Activated CD4-positive, CD25-positive, alpha-beta regulatory T cell treated with anti-CD3 and anti-CD28 coated beads, Interleukin-2, amount 50 U/mL, for 16 hours (primary cell): ENCODE data around the gene OR2AK2.
A peak's percentile ranks its signal among the peaks of the same experiment; 100 is the strongest.

Experiments
- DNase-seq: peaks from one replicate; pipeline ENCODE4 v3.0.0-alpha.2; 2020; ENCODE audit warnings: low read depth, low spot score

OR2AK2 gene, protein sequence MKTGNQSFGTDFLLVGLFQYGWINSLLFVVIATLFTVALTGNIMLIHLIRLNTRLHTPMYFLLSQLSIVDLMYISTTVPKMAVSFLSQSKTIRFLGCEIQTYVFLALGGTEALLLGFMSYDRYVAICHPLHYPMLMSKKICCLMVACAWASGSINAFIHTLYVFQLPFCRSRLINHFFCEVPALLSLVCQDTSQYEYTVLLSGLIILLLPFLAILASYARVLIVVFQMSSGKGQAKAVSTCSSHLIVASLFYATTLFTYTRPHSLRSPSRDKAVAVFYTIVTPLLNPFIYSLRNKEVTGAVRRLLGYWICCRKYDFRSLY

DNA sequence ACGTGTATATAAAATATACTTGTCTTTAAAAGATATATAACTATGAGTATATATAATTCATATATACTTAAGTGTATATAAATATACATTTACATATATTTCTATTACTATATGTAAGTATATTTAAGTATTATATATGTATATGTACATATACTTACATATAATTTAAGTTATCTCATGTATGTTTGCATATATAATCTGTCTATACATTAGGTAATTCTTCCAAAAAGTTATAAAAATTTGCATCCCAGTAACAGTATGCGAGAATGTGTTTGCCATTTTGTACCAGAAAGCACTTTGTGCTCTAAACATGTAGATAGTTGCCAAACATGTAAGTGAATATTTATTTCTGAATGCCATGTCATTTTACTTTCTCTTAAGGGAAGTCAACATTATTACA is at the start of gene OR2AK2:
Gene OR2AK2 (plus strand): TSS at position 301 of the 400 bp plus-strand sequence. CDS start 144 bp downstream, outside the sequence.
- DNase-seq = no peak

DNA sequence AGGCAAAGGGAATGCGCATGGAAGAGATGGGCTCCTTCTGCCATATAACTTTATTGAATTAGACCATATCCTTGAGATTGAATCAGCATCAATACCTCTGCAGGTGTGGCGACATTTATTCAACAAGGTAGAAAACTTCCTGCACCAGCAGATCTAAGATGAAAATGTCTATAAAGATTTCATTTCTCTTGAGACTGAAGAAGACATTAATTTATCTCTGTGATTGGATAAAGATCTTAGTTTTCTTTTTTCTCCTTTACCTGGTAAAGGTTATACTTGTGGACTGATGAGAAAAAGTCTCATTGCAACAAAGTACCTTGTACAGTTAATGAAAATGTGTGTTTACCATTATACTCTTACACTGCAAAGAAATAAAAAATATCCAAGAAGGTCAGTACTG is 45.1 kb upstream of the OR2AK2 start, which contains the start of gene OR2T8:
Gene OR2T8 (plus strand): TSS at position 301 of the 400 bp plus-strand sequence. CDS start 766 bp downstream, outside the sequence.
- no peak for DNase-seq

DNA sequence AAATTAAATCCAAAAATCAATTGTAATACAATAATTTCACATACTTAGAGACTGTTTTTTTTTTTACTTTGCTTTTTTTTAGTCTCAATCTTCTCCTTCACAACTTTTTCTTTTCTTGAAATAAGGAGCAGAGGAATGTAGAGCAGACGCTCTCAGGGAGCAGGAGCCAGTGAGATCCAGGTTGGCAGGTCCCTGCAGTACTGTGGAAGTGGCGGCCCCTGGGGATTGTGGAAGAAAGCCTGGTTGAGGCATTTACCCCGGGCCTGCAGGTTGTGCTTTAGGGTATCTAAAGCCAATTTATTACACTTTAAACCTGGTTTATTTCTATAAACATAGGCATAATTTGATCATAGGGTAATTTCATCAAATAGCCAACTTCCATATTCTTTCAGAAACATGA is 41.1 kb upstream of the OR2AK2 start:
- DNase-seq = no peak

DNA sequence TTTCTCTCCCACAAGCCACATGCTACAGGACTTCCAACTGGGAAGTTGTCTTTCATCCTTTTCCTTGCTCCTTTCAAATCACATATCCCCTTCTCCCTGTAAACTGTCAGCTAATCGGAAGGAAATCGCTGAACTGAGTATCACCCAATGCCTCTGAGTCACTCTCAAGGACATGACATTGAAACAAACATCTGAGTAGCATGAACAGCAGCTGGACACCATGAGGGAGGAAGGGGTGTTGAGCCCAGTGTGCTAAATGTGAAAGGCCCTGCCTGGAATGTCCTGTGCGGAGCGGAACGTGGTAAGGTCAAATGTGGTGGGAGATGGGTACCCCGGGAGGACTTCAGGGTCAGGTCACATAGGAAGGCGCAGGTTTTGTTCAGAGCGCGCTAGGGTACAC is 40.2 kb upstream of the OR2AK2 start, which contains the start of gene OR2AJ1:
Gene OR2AJ1 (plus strand): TSS at position 22 of the 400 bp plus-strand sequence. CDS start 8,880 bp downstream, outside the sequence.
- no peak for DNase-seq

DNA sequence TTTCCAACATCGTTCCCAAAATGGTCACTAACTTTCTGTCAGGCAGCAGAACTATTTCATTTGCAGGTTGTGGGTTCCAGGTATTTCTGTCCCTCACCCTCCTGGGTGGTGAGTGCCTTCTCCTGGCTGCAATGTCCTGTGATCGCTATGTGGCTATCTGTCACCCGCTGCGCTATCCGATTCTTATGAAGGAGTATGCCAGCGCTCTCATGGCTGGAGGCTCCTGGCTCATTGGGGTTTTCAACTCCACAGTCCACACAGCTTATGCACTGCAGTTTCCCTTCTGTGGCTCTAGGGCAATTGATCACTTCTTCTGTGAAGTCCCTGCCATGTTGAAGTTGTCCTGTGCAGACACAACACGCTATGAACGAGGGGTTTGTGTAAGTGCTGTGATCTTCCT is 31.0 kb upstream of the OR2AK2 start:
- no peak for DNase-seq

DNA sequence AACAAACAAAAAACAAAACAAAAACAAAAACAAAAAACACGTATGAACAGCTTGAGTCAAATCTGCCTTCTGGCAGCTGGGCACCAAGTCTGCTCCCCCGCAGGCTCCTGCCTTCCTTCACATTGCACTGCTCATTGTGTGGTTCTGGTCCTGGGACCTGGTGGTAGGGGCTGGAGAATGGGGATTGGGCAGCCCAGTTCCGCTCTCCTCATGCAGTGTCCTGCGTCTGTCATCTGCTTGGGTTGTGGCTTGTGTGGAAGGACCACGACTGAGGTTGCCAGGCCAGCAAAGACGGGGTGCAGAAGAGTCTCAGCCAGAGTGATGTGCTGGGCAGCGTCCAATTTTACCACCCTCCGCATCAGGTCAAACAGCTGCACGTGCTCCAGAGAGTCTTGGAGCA is 29.3 kb upstream of the OR2AK2 start:
- DNase-seq = no peak

DNA sequence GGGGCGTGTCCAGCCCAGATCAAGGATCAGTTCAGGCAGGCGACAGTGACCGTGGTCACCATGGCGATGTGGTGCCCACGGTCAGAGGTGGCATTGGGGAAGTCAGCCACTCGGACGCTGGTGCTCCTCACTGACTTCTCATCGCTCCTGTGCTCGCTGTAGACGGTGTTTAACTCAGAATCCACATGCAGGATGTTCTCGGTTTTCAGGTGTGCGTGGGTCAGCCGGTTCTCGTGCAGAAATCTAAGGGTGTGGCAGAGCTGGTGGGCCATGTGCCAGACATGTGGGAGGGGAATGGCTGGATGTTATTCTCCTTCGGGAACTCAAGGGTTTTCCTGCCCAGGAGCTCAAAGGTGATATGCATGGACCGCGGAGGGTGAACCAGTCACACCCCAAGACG is 28.6 kb upstream of the OR2AK2 start:
- no peak for DNase-seq

DNA sequence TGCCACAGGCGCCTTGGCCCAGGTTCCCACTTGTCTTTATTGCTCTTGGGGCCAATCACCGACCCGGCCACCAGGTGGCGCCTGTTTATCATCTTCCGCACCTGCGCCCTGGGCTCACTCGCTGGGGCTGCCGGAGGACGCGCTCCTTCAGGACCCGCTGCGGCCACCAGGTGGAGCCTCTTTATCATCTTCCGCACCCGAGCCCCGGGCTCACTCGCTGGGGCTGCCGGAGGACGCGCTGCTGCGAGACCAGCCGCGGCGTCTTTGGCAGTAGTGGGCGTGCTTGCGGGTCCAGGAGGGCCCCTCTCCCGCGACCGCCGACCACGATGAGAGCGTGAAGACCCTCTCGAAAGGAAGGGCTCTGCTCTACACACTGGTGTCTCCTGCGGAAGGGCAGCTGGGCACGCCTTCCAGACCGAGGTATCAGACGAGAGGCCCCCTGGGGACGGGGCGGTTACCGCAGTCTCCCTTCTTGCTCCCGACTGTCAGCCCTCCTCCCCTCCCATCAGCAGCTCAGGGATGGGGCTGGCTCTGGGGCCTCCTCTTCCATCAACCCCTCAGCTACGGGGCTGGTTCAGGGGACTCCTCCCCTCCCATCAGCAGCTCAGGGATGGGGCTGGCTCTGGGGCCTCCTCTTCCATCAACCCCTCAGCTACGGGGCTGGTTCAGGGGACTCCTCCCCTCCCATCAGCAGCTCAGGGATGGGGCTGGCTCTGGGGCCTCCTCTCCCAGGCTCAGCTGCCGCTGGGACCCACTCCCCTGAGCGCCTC is 27.9 kb upstream of the OR2AK2 start:
- DNase-seq = peak; percentile 56

DNA sequence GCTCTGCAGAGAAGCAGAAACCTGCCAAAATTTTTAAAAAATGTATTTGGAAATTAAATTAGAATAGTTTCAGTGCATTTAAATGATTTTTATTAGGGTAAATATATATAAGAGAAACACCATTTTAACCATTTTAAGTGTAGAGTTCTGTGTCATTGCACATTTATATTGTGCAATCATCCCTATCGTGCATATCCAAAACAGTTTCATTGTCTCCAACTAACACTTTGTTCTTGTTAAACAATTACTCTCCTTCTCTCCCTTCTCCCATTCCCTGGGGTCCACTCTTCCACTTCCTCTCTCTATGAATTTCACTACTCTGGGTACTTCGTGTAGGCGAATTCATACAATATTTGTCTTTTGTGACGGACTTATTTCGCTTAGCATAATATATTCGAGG is 22.4 kb upstream of the OR2AK2 start:
- no peak for DNase-seq

DNA sequence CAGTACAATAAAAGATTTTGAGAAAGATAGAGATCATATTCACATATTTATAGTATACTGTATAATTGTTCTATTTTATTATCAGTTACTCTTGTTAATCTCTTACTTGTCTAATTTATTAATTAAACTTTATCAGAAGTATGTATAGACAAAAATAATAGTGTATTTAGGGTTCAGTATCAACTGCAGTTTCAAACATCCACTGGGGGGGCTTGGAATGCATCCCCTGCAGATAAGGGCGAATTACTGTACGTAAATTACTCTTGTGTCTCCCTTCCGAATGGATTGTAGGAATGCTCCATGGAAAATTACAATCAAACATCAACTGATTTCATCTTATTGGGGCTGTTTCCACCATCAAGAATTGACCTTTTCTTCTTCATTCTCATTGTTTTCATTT is 16.5 kb upstream of the OR2AK2 start, which contains the start of gene OR2L8:
Gene OR2L8 (plus strand): TSS at position 301 of the 400 bp plus-strand sequence. CDS start 0 bp downstream, at position 301.
- no peak for DNase-seq

DNA sequence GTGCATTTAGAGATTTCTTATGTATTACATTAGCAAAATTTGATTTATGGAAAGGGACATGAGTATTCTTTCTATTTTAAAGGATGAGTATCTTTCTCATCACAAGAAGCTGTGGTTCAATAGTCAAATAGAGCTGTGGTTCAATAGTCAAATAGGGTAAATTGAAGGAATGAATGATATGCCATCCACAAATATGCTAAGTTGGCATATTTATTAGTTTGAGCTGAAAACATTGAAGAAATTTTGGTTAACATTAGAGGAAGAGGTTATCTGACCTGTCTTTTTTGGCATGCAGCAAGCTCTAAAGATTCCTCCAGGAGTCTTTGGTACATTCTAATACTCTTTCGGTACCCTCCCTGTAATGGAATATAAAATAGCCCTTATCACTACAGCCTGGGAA is 11.6 kb upstream of the OR2AK2 start:
- no peak for DNase-seq

DNA sequence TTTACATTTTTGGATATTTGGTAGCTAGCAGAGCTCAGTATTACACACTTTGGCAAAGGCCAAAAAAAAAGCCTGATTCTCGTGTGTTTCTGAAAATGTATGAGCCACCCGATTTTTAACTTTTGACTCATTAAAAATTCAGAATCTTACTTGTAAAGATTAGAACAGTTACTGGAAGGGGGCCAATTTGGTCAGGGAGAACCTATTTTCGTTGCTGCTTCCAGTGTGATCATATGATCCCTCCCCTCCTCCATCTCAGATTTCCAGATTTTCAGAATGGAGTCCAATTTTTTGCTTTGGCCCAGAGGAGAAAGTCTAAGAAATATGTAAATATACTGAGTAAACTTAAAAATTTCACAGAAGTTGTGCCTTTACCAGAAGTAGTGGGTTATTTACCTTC is 3.2 kb upstream of the OR2AK2 start:
- DNase-seq = no peak

DNA sequence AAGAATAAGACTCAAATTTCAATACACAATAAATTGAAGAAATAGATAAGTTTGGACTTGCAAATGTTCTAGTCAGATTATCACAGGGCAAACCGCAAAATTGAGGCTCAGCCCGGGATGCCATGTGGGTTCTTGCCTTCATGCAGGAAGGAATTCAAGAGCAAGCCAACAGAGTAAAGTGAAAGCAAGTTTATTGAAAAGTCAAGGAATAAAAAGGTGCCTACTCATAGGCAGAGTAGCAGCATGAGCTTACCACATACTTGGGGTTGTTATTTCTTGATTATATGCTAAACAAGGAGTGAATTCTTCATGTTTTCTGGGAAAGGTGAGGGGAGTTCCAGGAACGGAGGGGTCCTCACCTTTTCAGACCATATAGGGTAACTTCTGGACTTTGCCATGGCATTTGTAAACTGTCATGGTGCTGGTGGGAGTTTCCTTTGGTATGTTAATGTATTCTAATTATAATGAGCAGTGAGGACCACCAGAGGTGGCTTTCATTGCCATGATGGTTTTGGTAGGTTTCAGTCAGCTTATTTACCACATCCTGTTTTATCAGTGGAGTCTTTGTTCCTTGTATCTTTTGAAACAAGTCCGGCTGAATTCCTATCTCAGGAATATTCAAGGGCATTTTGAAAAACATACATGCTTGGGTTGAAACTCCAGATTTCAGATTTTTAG is 2.0 kb upstream of the OR2AK2 start:
- no peak for DNase-seq

DNA sequence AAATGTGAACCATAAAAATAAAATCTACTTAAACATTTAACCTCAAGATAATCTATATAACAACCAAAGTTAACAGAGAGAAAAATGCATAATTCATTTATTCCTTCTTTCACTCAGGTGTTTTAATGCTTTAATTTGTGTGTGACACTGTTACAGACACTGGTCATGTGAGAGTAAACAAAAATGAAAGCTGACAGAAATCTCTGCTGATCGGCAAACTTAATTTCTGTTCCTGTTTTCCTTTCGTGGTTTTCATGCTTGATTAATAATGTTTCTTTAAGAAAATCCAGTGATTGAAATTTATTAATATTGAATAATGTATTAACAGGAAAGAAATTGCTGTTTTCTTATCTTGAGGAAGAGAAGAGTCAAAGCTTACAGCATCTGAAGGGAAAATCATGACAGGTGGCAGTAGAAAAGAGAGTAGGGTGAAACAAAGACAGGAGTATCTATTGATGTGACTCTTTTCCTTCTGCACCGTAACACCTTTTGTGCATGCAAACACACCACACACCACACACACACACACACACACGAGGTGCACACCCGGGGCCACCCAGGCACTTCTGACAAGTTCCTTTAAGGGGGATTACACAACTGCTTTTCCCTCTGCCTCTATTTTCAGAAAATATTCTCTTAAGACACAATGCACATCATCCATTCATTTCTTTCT is 1.6 kb downstream of the OR2AK2 start:
- no peak for DNase-seq

DNA sequence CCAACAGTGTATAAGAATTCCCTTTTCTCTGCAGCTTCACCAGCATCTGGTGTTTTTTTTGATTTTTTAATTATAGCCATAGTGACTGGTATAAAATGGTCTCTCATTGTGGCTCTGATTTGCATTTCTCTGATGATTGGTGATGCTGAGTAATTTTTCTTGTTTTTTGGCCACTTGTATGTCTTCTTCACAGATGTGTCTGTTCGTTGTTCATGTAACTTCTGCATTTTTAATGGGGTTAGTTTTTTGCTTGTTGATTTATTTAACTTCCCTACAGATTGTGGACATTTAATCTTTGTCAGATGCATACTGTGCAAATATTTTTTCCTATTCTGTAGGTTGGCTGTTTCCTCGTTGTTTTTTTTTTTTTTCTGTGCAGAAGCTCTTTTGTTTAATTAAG is 28.0 kb downstream of the OR2AK2 start:
- no peak for DNase-seq

DNA sequence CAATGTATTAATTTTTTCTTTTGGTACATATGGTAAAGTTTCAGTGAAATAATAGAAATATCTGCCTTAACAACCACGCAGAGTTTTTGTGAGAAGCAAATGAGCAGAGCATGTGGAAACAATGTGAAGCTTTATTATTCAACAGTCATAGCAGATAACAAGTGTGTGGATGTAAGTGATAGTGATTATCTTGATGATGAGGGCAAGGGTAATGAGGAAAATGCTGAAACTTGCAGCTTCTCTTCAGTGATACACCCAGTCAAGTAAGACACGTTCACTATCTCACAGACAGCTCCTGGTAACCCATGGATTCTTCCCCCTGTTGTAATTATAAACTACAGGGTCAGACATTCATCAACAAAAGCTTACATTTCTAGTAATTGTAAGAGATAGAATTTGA is 33.8 kb downstream of the OR2AK2 start:
- DNase-seq = no peak

DNA sequence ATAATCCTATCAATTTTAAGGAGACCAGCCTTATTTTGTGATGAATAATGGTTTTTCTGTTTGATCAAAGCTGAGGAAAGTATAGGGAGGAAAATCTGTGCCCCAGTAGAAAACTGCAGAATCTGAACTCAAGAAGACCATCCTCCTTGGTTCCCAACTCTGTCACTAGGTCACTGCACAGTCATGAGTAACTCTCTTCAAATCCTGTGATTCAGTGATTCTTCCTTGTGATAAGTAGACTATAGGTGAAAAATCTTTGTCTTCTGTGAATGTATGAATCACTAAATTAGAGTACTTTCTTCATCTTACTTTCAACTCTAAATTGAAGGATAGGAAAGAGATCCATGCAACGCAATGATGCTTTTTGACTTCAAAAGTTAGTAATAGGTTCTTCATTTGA is 35.1 kb downstream of the OR2AK2 start:
- no peak for DNase-seq

DNA sequence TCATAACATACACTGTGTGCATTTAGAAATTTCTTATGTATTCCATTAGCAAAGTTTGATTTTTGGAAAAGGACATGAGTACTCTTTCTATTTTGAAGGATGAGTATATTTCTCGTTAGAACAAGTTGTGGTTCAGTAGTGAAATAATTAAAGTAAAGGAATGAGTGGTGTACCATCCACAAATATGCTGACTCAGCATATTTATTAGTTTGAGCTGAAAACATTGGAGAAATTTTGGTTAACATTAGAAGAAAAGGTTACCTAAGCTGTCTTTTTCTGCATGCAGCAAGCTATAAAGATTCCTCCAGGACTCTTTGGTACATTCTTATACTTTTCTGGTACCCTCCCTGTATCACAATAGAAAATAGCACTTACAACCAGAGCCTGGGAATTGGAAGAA is 42.7 kb downstream of the OR2AK2 start:
- DNase-seq = no peak

DNA sequence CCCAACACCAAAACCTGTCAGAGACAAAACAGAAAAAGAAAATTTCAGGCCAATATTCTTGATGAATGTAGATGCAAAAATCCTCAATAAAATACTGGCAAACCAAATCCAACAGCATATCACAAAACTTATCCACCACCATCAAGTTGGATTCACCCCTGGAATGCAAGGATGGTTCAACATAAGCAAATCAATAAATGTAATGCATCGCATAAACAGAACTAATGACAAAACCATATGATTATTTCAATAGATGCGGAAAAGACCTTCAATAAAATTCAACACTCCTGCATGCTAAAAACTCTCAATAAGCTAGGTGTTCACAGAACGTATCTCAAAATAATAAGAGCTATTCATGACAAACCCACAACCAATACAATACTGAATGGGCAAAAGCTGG is 44.6 kb downstream of the OR2AK2 start:
- no peak for DNase-seq

DNA sequence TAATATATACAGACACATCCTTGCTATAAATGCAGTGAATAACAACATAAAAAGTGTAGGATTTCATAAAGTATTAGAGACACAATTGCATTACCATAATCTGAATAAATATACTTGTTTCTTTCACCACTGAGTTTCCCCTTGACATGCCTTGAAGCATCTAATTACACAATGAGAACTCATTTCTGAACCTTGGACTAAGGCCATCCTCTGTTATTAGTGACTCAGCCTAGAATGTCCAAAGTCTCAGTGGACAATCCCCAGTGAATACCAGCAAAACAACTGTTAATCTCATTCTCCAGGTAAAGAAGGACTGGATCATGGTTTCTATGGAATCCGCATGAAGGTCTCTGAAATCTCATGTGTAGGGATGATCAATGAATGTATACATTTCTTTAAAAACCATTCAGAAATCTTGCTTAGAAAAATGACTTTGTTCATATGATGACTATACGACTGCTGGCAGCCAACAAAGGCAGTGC is 48.2 kb downstream of the OR2AK2 start, which contains the start of gene OR2L5:
Gene OR2L5 (plus strand): TSS at position 432 of the 482 bp plus-strand sequence. CDS start 8,288 bp downstream, outside the sequence.
- no peak for DNase-seq

DNA sequence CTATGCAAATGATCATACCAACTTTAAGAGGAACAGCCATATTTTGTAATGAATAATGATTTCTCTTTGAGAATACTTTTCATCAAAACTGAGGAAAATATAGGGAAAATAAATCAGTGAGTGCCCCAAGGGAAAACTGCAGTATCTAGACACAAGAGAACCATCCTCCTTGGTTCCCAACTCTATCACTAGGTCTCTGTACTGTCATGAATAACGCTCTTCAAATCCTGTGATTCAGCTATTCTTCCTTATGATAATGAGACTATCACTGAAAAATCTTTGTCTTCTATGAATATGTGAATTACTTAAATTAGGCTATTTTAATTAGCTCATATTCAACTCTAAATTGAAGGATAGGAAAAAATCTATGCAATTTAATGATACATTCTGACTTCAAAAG is 50.8 kb downstream of the OR2AK2 start:
- no peak for DNase-seq
